ENCODE results near the gene KRT3.

Gene KRT3

GRCh38 chr12:52776435-52776834, 19.5 kb downstream of the KRT3 start:
- TF ChIP-seq, protein P1, sequence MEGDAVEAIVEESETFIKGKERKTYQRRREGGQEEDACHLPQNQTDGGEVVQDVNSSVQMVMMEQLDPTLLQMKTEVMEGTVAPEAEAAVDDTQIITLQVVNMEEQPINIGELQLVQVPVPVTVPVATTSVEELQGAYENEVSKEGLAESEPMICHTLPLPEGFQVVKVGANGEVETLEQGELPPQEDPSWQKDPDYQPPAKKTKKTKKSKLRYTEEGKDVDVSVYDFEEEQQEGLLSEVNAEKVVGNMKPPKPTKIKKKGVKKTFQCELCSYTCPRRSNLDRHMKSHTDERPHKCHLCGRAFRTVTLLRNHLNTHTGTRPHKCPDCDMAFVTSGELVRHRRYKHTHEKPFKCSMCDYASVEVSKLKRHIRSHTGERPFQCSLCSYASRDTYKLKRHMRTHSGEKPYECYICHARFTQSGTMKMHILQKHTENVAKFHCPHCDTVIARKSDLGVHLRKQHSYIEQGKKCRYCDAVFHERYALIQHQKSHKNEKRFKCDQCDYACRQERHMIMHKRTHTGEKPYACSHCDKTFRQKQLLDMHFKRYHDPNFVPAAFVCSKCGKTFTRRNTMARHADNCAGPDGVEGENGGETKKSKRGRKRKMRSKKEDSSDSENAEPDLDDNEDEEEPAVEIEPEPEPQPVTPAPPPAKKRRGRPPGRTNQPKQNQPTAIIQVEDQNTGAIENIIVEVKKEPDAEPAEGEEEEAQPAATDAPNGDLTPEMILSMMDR (IDR thresholded peaks at IDR 0.05; ENCODE audit: low read depth, low read length) = no peak
- no peak overlapping the region for H3K4me3 ChIP-seq (ENCODE audit: low read depth, low read length)

DNA sequence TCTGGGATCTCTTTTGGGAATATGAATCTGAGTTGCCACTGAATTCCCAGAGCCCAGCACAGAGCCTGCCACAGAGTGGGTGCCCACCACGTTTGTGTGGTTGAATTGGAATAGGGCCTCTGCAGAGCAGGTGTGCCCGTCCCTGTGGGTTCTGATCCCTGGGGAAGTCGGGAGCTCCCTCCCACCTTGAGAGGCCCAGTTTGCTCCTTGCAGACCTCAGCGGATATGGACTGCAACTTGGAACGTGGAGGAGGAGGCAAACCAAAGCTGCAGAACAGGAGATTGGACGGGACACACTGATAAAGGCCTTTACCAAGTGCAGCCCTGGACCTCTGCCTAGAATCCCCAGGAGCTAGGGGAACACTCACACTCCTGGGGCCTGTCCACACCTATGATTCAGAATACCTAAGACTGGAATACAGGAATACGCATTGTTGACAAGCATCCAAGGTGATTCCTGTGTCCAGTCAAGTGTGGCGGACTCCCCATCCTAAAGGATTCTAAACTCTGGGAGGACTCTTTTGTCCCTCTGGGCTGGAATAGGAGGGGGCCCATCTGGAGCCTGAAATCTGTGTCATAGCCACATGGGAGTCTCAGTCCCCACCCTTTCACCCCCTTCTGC, 21.2 kb downstream of the KRT3 start:
- TF ChIP-seq, protein P1 (IDR thresholded peaks at IDR 0.05; ENCODE audit: low read depth, low read length) = no peak
- H3K4me3 ChIP-seq (ENCODE audit: low read depth, low read length) = no peak overlapping the region

GRCh38 chr12:52772772-52773171, 23.1 kb downstream of the KRT3 start:
- TF ChIP-seq, protein P1 (IDR thresholded peaks at IDR 0.05; ENCODE audit: low read depth, low read length) = no peak

DNA sequence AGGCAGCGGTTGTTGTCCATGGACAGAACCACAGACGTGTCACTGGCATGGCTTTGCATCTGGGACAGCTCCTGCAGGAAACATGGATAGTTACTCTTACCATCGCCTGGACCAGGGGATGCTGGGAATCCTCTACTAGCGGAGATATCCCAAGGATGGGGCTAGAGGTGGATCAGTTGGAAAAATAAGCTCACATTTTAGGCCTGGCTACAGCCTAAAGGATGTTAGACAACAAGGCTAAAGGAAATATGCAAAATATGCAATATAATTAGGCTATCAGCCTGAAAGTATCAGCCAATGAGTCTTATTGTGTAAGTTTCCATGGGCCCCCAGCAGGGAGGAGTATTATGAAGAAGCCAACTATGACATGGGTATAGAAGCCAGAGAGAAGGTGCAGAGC, 23.7 kb downstream of the KRT3 start:
- no peak overlapping the region for H3K4me3 ChIP-seq (ENCODE audit: low read depth, low read length)
- TF ChIP-seq, protein P1 (IDR thresholded peaks at IDR 0.05; ENCODE audit: low read depth, low read length) = no peak

More at GRCh38 chr12:52772772-52773171, 23.1 kb downstream of the KRT3 start:
- no peak overlapping the region for H3K4me3 ChIP-seq (ENCODE audit: low read depth, low read length)

GRCh38 chr12:52771505-52771904, 24.4 kb downstream of the KRT3 start:
- TF ChIP-seq, protein P1 (IDR thresholded peaks at IDR 0.05; ENCODE audit: low read depth, low read length) = no peak
- no peak overlapping the region for H3K4me3 ChIP-seq (ENCODE audit: low read depth, low read length)

DNA sequence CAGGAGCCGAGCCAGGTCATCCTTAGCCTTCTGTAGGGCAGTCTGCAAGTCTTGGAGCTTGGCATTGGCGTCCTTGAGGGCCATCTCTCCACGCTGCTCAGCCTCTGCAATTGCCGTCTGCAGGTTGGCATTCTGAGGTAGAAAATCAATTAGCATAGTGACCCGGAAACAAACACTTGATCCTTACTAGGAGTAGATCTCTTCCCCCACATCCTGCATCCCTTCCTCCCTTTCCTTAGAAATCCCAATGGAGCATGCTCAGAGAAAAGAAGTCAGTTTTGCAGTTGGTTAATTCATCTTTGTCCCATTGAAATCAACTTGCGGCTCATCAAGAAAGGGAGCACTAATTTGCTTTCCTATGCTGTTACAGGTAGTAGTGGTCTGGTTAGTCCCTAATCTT, 24.8 kb downstream of the KRT3 start:
- TF ChIP-seq, protein P1 (IDR thresholded peaks at IDR 0.05; ENCODE audit: low read depth, low read length) = no peak
- H3K4me3 ChIP-seq (ENCODE audit: low read depth, low read length) = no peak overlapping the region

DNA sequence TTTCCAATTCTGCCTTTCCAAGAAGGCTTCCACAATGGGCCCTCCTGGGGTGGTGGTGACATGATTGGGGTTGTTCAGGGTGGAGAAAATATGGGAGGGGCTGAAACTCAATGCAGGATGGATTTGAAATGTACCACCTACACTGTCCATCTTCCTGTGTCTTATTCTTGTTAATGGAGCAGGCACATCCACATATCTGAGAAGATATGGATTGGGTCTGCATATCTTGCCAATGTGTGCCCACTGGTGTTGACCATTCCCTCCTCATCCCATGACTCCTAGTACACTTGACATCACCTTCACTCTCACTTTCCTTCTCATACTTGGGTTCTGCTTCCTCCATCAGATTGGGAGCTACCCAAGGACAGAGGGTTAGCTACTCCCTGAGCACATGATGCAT, 26.0 kb downstream of the KRT3 start:
- TF ChIP-seq, protein P1 (IDR thresholded peaks at IDR 0.05; ENCODE audit: low read depth, low read length) = no peak
- no peak overlapping the region for H3K4me3 ChIP-seq (ENCODE audit: low read depth, low read length)

Measured in WI38 (cell line).